ENCODE results near the gene ROR2.

The ROR2 gene

DNA sequence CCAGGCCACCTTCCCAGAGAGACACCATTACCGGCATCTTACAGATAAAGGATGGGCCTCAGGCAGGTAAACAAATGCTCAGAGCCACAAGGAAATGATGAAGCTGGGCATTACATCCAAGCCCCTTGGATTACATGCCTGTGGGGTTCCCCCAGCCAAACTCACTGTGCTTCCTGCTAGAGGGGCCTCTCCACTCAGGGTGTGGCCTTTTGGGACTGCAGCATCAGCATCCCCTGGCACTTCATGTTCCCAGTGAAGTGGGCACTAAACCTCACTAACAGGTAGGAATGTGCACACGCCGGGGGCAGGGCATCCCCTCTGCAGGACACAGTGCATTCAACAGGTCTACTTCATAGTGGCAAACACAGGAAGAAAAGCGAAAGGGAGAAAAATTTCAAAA, 125.9 kb downstream of the ROR2 start:
- in situ Hi-C loops (cut with MboI; ENCODE audit: low sequenced_read_pairs): no loop called here

- in situ Hi-C loops (cut with MboI; ENCODE audit: low sequenced_read_pairs): no loop called here
Observed at GRCh38 chr9:91820949-91821880, 128.8 kb downstream of the ROR2 start.

GRCh38 chr9:91820126-91820750, 129.8 kb downstream of the ROR2 start:
- in situ Hi-C loops (cut with MboI; ENCODE audit: low sequenced_read_pairs): no loop called here

- in situ Hi-C loops (cut with MboI; ENCODE audit: low sequenced_read_pairs): no loop called here
Observed at GRCh38 chr9:91818647-91819403, 131.2 kb downstream of the ROR2 start.

DNA sequence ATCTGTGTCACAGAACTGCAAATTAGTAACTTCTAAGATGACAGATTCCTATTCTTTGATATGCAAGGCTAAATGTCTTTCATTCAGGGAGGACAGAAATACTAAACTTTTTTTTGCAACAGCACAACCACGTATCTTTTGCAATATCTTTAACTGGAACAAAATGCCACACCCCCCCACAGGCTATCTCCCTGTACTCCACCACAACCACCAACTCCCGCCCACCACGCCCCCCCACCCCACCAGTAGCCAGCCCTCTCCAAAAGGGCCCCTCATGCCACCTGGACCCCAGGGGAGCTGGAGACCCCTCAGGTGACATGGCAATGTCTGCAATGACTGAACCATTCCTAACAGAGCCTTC, 131.8 kb downstream of the ROR2 start:
- in situ Hi-C loops (cut with MboI; ENCODE audit: low sequenced_read_pairs): no loop called here

DNA sequence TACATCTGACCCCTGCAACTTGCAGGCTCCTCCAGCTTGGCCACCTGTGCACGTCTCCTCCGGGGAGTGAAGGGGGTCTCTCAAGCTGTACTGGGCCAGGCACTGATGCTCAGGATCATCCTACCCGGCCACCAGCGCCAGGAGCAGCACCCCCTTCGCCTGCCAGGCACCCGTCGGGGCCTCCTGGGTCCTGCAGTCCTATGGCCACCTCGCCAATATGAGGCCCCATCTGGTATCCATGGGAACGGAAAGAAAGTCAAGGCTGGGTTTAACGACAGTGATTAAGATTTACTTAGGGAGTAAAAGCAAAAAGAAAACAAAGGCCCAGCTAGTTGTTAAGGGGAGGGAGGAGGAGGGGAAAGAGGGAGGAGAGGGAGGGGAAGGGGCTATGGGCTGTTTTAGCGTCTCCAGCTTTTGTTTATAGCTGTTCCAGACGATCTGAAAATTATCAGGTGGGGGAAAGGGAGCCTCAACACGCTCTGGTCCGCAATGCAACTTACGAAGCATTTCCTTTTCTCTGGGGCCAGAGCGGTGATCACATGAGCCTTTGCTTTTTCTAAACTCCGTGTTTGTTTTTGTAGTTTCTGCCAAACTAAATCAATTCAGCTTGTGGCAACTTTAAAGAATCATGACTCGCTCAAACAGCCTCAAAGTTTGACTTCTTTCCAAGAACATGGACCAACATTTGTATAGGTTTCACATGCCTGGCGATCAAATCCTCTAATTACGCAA, 132.4 kb downstream of the ROR2 start:
- in situ Hi-C loops (cut with MboI; ENCODE audit: low sequenced_read_pairs): no loop called here

- in situ Hi-C loops (cut with MboI; ENCODE audit: low sequenced_read_pairs): no loop called here
Observed at GRCh38 chr9:91817106-91817492, 132.9 kb downstream of the ROR2 start.

- in situ Hi-C loops (cut with MboI; ENCODE audit: low sequenced_read_pairs): no loop called here
Observed at GRCh38 chr9:91816356-91816755, 133.7 kb downstream of the ROR2 start.

DNA sequence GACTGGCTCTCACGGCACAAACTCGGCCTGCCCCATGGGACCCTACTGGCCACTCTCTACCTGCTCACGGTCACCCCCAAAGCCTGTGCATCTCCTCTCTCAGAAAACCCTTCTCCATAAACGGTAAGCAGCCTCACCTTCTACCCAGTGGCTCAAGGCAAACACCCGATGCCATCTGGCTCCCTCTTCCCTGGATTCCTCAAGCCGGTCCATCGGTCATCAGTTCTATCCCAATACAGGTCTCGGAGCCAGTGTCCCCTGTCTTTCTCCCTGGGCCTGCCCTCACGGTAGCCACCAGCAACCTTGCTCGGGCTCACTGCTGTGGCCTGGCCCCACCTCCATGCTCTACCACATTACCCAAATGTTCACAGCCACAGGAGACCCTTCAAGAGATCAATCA, 134.1 kb downstream of the ROR2 start:
- in situ Hi-C loops (cut with MboI; ENCODE audit: low sequenced_read_pairs): no loop called here

DNA sequence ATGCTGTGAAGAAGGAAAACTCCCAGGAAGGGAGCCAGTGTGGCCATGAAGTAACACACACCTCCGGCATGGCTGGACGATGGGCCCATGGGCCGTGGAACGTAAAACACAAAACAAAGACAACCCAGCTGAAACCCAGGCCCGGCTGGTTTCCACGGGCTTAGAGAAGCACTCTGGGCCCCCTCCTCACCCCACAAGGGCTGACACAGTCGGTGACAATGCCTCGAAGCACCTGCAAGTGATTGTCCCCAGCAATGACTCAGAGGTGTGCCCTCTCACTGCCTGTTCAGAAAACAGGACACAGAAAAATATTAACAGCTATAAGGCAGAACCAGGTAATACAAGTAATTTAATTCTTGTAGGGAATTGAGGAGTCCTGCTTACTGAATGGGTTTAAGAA, 135.3 kb downstream of the ROR2 start:
- in situ Hi-C loops (cut with MboI; ENCODE audit: low sequenced_read_pairs): no loop called here

DNA sequence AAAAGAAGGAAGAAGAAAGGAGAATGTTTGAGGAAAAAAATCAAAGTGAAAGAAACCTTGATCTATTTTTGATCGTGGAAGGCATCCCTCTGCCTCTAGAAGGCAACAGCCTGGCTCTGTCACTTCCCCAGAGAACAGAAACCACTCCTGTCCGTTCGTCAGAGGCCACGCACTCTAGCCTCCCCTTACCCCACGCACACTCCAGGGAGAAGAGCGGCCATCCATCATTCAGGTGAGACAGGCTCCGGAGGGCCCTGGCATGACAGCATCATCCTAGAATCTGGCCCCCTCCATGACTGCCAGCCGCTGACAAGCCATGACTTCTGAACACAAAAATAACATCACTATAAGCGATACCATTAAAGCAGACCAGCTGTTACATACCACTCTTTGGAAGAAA, 135.8 kb downstream of the ROR2 start:
- in situ Hi-C loops (cut with MboI; ENCODE audit: low sequenced_read_pairs): no loop called here

DNA sequence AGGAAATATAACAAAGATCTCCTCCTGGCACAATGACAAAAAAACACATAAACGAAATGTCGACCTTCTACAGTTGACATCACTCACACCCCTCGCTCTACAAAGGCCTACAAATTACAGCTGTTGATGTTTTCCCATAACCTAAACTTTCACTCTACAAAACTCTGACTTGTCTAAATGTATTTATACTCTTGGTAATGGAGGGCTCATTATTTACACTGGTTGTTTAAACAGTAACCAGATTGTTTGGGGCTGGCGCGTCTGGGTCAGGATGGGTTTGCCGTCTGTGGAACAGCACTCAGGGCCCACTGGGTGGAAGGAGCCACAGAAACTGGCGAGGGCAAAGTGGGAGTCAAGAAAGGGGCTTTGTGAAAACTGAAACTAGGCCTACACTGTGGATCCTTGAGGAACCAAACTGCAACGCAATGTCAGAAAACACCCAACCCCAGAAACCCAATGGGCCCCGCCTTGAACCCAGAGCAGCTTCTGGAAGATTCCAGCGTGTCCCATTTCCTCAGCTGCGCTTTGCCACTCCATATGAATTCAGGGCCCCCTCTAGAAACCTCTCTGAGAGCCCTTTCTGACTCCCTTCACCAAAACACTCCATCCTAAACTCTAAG, 136.7 kb downstream of the ROR2 start:
- in situ Hi-C loops (cut with MboI; ENCODE audit: low sequenced_read_pairs): no loop called here

DNA sequence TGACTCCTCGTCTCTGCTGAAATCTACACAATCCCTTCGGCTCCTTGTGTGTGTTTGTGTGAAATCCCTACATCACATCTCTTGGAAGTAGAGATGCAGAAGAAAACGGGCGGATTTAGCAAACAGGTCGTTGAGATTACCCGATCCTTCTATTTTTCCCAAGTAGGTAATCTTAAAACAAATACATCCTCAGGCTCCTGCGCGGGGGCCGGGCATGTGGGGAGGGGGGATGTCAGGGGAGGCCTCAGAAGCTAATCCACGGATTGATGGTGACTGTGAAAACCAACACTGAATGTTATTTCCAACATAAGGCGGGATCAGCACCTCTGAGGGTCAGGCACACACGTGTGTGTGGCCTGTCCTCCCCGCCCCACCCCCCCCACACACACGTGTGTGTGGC, 137.8 kb downstream of the ROR2 start:
- in situ Hi-C loops (cut with MboI; ENCODE audit: low sequenced_read_pairs): no loop called here

DNA sequence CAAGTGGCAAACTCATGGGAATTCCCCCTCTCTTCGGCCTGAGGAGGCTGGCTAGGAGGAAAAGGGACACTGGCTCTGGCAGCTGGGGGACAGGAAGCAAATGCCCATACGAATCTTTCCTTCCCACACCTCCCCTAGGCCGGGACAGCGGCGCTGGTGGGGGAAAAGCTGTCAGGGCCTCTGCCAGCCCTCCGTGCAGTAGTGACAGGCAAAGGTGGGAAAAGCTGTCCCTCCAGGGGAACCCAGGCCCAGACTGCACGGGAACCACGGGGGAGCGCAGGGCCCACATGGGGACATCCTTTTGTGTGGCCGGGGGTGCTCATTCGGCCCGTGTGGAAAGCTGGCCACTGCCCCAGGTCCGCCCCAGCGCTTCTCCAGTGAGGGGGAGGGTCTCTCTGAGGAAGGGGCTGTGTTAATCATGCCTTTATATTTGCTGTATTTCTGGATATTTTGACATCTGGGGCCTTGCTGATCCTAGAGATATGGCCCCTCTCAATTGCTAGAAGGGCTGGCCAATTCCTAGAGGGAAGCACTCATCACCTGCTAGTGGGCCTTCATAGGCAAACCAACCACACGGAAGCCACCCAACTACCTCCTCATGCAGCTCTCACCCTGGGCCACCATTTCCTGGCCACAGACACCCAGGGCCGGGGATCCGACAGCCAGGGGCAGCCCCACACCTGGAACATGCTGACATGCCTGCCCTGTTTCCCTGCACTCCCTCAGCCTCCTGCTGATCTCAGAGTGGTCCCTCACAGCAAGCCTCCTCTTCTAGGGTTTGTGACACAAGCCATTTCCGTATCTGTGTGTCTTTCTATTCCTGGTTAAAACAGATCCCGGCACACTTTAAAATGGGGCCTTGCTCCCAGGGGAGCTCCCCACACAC, 138.8 kb downstream of the ROR2 start:
- in situ Hi-C loops (cut with MboI; ENCODE audit: low sequenced_read_pairs): no loop called here

GRCh38 chr9:91810286-91810905, 139.6 kb downstream of the ROR2 start:
- in situ Hi-C loops (cut with MboI; ENCODE audit: low sequenced_read_pairs): no loop called here

DNA sequence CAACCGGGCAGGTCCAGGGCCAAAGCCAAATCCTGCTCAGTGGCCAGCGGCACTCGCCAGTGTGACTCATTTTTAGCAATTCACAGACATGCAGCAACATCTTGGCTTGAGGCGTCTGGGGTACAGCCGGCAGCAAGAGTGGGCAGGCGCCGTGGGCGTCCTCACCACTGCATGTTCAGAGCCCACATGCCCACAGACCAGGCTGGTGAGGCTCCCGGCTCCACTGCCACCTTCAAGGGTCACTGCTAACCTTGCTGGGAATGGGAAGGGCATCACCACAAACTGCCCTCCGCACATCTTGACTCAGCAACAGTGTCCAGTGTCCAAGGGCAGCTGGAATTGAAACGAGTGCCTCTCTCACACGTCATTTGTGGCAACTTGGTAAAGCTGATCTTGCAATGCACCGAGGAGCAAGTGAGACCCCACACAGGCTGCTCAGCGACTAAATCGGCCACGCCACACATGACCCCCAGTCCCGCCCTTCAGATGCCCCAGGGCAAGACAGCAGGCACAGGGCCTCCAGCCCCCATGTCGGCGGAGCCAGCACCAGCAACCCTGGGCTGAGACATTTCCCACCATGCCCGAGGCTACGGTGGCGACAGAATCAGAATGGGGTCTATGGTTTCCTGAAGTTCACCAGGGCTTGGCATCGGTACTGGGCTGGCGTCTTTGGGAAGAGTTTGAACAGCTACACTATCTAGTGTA, 140.3 kb downstream of the ROR2 start:
- in situ Hi-C loops (cut with MboI; ENCODE audit: low sequenced_read_pairs): no loop called here

DNA sequence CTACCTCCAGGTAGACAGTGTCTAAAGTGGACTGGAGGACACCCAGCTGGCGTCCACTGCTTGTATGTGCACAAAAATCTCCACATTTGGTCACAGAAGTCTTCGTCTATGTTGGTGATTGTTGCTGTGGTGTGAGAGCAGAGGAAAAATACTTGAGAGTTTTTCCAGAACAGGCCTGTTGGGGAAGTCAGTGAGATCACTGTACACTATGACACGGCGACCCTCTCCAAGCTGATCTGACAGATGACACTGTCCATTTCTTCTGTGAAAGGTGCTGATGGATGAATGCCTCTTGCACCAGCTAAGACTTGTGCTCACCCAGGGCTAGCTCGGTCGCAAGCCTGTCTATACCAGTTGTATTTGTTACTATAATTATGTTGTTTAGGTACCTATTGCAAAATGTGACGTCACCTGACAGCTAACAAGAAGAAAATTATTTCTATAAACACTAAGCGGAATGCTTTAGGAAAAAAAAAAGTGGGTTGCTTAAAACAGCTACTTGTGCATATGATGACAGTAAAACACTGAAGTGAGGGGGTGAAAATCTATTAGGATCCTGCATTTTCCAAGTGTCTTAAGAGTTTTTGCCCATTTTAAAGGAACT, 142.3 kb downstream of the ROR2 start:
- in situ Hi-C loops (cut with MboI; ENCODE audit: low sequenced_read_pairs): no loop called here

- in situ Hi-C loops (cut with MboI; ENCODE audit: low sequenced_read_pairs): no loop called here
Observed at GRCh38 chr9:91805031-91805430, 145.0 kb downstream of the ROR2 start.
